GM10248 (cell line): ENCODE measurements around the gene GJC3.
"Not testable (repeated sequence)": the region's sequence is repeated elsewhere in the genome, so short reads cannot be mapped to it uniquely, and the experiment has no call there.

ENCODE experiments used
- CTCF ChIA-PET: fragments of 300-600 bp; sonication (Branson Sonifier 250); formaldehyde crosslinking; extraction: SDS; loops from one replicate; lab custom pipeline; 2021; ENCODE audit warnings: antibody characterized with exemption; lab: Yijun Ruan, JAX
- POLR2A ChIA-PET: fragments of 350-650 bp; sonication (Branson Sonifier 250); formaldehyde crosslinking; extraction: SDS; loops from one replicate; lab custom pipeline; 2020; ENCODE audit warnings: antibody characterized with exemption; lab: Yijun Ruan, JAX
- DNase-seq: peaks from one replicate; pipeline ENCODE4 v3.0.0; 2012; ENCODE audit errors: extremely low spot score
- TF ChIP-seq, protein P1 (sequence below): IDR thresholded peaks from 2 replicates; pipeline ENCODE4 v1.5.1; 2012; ENCODE audit warnings: mild to moderate bottlenecking, low read depth; ENCODE audit errors: extremely low read depth, missing control alignments, control extremely low read depth

The GJC3 gene, protein sequence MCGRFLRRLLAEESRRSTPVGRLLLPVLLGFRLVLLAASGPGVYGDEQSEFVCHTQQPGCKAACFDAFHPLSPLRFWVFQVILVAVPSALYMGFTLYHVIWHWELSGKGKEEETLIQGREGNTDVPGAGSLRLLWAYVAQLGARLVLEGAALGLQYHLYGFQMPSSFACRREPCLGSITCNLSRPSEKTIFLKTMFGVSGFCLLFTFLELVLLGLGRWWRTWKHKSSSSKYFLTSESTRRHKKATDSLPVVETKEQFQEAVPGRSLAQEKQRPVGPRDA

DNA sequence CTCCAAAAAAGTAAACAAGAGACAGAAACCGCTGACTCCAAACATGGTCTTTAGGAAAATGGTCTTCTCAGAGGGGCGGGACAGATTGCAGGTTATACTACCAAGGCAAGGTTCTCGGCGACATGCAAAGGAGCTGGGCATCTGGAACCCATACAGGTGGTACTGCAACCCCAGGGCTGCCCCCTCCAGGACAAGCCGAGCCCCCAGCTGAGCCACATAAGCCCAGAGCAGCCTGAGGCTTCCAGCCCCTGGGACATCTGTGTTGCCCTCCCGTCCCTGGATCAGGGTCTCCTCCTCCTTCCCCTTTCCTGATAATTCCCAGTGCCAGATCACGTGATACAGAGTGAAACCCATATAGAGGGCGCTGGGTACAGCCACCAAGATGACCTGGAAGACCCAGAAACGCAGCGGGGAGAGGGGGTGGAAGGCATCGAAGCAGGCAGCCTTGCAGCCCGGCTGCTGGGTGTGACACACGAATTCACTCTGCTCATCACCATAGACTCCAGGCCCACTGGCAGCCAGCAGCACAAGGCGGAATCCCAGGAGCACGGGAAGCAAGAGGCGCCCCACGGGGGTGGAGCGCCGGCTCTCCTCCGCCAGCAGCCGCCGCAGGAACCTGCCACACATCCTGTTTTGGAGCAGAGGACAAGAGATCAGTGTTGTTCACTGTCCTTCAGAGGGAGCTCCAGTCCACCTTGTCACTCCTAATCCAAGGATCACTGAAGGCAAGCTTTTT, at the start of gene GJC3:
GJC3 (minus strand) TSS at position 627 of the 736 bp plus-strand sequence; CDS start at position 627, 0 bp downstream.
- ChIA-PET CTCF (interaction anchor here (1.0 to 2.5 kb wide), 7 partner anchors 10 to 62 kb away, joined by 3 to 26 read pairs (median 7); partner anchors contain the start of gene TRIM4), POLR2A (no interaction called here)
- TF ChIP-seq, protein P1, sequence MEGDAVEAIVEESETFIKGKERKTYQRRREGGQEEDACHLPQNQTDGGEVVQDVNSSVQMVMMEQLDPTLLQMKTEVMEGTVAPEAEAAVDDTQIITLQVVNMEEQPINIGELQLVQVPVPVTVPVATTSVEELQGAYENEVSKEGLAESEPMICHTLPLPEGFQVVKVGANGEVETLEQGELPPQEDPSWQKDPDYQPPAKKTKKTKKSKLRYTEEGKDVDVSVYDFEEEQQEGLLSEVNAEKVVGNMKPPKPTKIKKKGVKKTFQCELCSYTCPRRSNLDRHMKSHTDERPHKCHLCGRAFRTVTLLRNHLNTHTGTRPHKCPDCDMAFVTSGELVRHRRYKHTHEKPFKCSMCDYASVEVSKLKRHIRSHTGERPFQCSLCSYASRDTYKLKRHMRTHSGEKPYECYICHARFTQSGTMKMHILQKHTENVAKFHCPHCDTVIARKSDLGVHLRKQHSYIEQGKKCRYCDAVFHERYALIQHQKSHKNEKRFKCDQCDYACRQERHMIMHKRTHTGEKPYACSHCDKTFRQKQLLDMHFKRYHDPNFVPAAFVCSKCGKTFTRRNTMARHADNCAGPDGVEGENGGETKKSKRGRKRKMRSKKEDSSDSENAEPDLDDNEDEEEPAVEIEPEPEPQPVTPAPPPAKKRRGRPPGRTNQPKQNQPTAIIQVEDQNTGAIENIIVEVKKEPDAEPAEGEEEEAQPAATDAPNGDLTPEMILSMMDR, result peak; percentile 34
- peak; percentile 58 for DNase-seq

DNA sequence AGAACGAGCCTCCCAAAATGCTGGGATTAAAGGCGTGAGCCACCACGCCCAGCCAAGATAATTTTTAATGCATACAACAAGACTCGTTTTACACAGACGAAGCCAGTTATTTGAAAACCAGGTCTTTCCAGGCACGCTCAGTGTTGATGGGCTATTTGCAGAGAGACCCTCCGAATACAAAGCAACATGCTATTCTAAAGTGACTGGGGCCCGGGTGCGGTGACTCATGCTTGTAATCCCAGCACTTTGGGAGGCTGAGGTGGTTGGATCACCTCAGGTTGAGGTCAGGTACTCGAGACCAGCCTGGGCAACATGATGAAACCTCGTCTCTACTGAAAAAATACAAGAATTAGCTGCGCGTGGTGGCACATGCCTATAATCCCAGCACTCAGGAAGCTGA, 47.2 kb upstream of the GJC3 start:
- POLR2A ChIA-PET, result no interaction called here
- TF ChIP-seq, protein P1, result no peak
- no peak for DNase-seq
- CTCF ChIA-PET, result interaction anchor here (1.2 to 3.8 kb wide), 2 partner anchors 63 to 154 kb away, joined by 4 to 15 read pairs; no protein-coding TSS in a partner anchor

DNA sequence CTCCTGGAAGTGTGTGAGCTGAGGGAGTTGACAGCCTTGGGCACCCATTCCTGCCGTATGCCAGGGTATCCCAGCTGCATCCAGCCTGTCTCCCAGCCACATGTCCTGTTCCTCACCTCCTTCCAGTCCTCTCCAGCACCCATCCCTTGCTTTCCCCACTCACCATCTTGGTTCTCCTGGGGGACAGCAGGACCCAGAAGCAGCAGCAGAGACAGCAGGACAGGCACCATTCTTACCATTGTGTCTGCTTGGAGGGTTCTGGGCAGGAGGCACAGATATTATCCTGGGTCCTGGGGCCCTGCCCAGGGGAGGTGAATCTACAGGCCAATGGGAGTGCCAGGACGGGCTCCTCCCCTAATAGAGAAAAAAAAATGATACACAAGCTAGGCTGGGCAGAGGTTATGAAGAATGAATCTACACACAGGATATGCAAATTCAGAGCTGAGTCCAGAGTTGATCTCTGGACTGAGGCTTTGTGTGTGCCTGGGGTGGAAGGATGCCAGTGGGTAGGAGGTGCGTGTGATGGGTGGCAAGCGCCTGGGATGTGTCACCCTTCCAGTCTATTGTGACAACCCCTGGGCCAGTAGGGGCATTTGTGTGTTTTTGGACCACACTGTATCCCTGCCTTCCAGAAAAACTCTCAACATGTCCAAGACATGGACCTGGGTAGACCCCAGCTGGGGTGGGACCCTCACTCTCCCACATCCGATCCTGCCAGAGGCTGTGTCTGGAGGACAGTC, 46.5 kb upstream of the GJC3 start, which contains the start of gene AZGP1:
AZGP1 (minus strand) TSS at position 250 of the 740 bp plus-strand sequence; CDS start at position 239, 11 bp downstream.
- POLR2A ChIA-PET, result no interaction called here

DNA sequence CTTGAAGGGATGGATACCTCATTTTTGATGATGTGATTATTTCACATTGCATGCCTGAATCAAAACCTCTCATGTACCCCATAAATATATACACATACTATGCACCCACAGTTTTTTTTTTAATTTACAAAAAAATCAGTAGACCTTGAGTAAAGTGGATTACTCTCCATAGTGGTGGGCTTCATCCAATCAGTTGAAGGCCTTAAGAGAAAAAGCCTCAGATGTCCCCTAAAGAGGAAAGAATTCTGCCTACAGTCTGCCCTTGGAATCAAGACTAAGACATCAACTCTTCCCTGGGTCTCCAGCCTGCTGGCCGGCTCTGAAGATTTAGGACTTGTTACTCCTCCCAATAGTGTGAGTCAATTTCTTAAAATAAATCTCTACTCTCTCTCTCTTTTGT, 45.3 kb upstream of the GJC3 start:
- TF ChIP-seq, protein P1, result no peak
- no peak for DNase-seq
- POLR2A ChIA-PET, result no interaction called here
- CTCF ChIA-PET, result no interaction called here

More for the DNA sequence above, 46.5 kb upstream of the GJC3 start, which contains the start of gene AZGP1:
- TF ChIP-seq, protein P1, result no peak
- CTCF ChIA-PET, result no interaction called here
- no peak for DNase-seq

DNA sequence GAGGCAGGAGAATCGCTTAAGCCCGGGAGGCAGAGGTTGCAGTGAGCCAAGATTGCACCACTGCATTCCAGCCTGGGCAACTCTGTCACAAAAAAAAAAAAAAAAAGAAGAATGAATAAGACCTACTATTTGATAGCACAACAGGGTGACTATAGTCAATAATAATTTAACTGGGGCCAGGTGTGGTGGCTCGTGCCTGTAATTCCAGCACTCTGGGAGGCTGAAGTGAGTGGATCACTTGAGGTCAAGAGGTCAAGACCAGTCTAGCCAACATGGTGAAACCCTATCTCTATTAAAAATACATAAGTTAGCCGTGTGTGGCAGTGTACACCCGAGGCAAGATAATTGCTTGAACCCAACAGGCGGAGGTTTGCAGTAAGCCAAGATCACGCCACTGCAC, 44.4 kb upstream of the GJC3 start:
- DNase-seq, POLR2A ChIA-PET, CTCF ChIA-PET: not testable (repeated sequence)

DNA sequence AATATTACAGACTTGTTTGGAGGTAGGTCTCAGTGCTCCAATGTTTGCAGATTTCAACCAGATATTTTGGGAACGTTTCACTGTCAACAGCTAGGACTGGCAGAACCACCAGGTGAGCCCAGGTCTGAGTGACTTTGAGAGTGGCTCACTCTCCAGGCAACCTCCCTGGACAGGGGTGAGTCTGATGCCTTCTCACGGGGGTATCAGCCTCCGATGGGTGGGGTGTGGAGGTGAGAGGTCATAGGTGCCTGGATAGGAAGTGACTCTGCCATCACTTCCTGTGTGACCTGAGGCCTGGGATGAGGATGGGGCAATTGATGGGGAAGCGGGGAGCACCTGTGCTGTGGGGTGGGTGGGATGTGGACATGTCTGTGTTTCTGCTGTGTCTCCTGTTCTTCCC, 41.8 kb upstream of the GJC3 start:
- no peak for DNase-seq
- CTCF ChIA-PET, result interaction anchor here (1.4 to 1.6 kb wide), 2 partner anchors 8 to 38 kb away, joined by 3 to 4 read pairs; no protein-coding TSS in a partner anchor
- TF ChIP-seq, protein P1, result no peak
- POLR2A ChIA-PET, result no interaction called here

DNA sequence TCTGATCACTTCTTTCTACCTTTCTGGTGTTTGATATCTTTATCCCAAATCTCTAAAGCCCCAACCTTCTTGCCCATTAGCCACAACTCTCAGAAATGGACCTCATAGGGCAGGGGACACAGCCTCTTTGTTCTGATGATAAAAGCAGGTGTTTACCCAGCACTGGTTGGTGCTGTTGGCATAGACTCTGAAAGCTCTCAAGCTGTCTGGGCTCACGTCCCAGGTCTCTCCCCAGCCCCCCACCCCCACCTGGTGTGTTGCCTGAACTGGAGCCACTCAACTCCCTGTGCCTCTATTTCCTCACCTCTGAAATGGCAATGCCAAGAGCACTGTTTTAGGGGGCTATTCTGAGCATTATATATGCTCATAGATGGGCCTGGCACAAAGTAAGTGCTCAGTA, 40.4 kb upstream of the GJC3 start:
- CTCF ChIA-PET, result interaction anchor here (1.0 to 1.1 kb wide), 2 partner anchors 10 to 15 kb away, joined by 3 to 5 read pairs; no protein-coding TSS in a partner anchor
- POLR2A ChIA-PET, DNase-seq: not testable (repeated sequence)
